Osteocyte (in vitro differentiated cells): ENCODE results near the gene SRD5A1. TPM values are rescaled to one million over a fixed set of nuclear protein-coding genes. Genes with fewer than 3 reads are reported as not detected.

Experiments
- DNase-seq: peaks from one replicate; pipeline ENCODE4 v3.0.0; 2021; ENCODE audit warnings: mixed read lengths; ENCODE audit not compliant: unreplicated experiment; ENCODE audit errors: extremely low spot score
- H3K27ac Mint-ChIP-seq: one replicate; pipeline ENCODE4 v1.8.0; 2021; ENCODE audit warnings: mild to moderate bottlenecking, mixed read lengths; ENCODE audit not compliant: unreplicated experiment
- H3K27me3 Mint-ChIP-seq: one replicate; pipeline ENCODE4 v1.8.0; 2021; ENCODE audit warnings: mixed read lengths; ENCODE audit not compliant: unreplicated experiment
- H3K36me3 Mint-ChIP-seq: one replicate; pipeline ENCODE4 v1.8.0; 2021; ENCODE audit warnings: mixed read lengths; ENCODE audit not compliant: unreplicated experiment
- H3K4me1 Mint-ChIP-seq: one replicate; pipeline ENCODE4 v1.8.0; 2021; ENCODE audit warnings: mixed read lengths; ENCODE audit not compliant: unreplicated experiment
- H3K4me3 Mint-ChIP-seq: one replicate; pipeline ENCODE4 v1.8.0; 2021; ENCODE audit warnings: mild to moderate bottlenecking, moderate library complexity, mixed read lengths; ENCODE audit not compliant: unreplicated experiment
- H3K9me3 Mint-ChIP-seq: one replicate; pipeline ENCODE4 v1.8.0; 2021; ENCODE audit warnings: mixed read lengths; ENCODE audit not compliant: unreplicated experiment
- CTCF ChIP-seq: fragments of 200-600 bp; sonication (generic); IDR thresholded peaks from 2 replicates; pipeline ENCODE4 v1.5.0; 2021; ENCODE audit warnings: antibody characterized with exemption, mild to moderate bottlenecking, moderate library complexity
- total RNA-seq: library from RNA; stranded (reverse); gene quantifications from 2 replicates; pipeline ENCODE4 v1.2.1, GENCODE V29; 2021

The SRD5A1 gene
- total RNA-seq, 1 donor from 2014 or later, result 25.0 TPM

- no peak for DNase-seq
- H3K27me3 Mint-ChIP-seq, result no peaks in the 10 kb centered on the region
- H3K9me3 Mint-ChIP-seq, result no peaks in the 10 kb centered on the region
- H3K36me3 Mint-ChIP-seq, result no peaks in the 10 kb centered on the region
- no peak overlapping the region for H3K4me3 Mint-ChIP-seq
- H3K4me1 Mint-ChIP-seq, result peaks cover 71% of the 10 kb centered on the region
- H3K27ac Mint-ChIP-seq, result peak overlapping the region; percentile 40
- no peak for TF ChIP-seq CTCF
Observed at GRCh38 chr5:6723816-6724300, 90.6 kb downstream of the SRD5A1 start.

Other genes with a start within 250 kb of the SRD5A1 start
- not detected in 2 replicates for gene UBE2QL1, start 184.6 kb upstream of the SRD5A1 start, total RNA-seq
- 48.7 and 50.1 TPM in 2 replicates for gene NSUN2, start 396 bp upstream of the SRD5A1 start, total RNA-seq
- gene TENT4A, start 80.0 kb downstream of the SRD5A1 start, total RNA-seq, result 21.3 and 21.6 TPM in 2 replicates